Keratinocyte (primary cell): ENCODE results near the gene ZNF648.

Source experiments
- EZH2 ChIP-seq: IDR thresholded peaks from one replicate; pipeline ENCODE4 v1.6.1; 2012; ENCODE audit warnings: inconsistent platforms, mild to moderate bottlenecking, low read length, moderate library complexity
- TF ChIP-seq, protein P1 (sequence below), 3 experiments: IDR thresholded peaks in 1 of 3; conservative IDR thresholded peaks in 1 of 3; optimal IDR thresholded peaks in 1 of 3; 2 replicates in 2 of 3; 3 replicates in 1 of 3; pipeline versions ENCODE3 to v1.5.1; 2011; ENCODE audit warnings: low read length in 3 of 3, mild to moderate bottlenecking in 3 of 3, moderate library complexity in 2 of 3, control low read depth in 1 of 3, inconsistent platforms in 1 of 3; ENCODE audit not compliant: insufficient read depth in 2 of 3; ENCODE audit errors: extremely low read depth in 1 of 3

DNA sequence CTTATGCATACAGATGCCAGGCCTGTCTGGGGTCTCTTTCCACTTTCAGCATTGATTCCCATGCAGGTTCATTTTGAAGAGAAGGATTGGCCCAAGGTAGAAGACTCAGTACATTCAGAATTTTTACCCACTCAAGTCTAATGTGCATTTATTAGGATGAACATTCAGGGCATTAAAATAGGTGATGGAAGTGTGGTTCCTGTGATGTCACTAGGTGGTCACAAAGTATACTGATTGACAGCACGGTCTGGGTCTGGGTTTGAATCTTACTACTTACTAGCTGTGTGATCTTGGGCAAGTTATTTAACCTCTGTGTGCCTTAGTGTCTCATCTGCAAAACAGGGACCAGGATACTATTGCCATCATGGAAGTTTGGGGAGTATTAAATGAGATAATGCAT, 711 bp upstream of the ZNF648 start:
- TF ChIP-seq, protein P1, sequence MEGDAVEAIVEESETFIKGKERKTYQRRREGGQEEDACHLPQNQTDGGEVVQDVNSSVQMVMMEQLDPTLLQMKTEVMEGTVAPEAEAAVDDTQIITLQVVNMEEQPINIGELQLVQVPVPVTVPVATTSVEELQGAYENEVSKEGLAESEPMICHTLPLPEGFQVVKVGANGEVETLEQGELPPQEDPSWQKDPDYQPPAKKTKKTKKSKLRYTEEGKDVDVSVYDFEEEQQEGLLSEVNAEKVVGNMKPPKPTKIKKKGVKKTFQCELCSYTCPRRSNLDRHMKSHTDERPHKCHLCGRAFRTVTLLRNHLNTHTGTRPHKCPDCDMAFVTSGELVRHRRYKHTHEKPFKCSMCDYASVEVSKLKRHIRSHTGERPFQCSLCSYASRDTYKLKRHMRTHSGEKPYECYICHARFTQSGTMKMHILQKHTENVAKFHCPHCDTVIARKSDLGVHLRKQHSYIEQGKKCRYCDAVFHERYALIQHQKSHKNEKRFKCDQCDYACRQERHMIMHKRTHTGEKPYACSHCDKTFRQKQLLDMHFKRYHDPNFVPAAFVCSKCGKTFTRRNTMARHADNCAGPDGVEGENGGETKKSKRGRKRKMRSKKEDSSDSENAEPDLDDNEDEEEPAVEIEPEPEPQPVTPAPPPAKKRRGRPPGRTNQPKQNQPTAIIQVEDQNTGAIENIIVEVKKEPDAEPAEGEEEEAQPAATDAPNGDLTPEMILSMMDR (optimal IDR thresholded peaks at IDR 0.05 in 1 of 3, IDR thresholded peaks at IDR 0.05 in 1 of 3, conservative IDR thresholded peaks at IDR 0.05 in 1 of 3; ENCODE audit: extremely low read depth in 1 of 3, insufficient read depth in 2 of 3, low read length in 3 of 3): no peak
- no peak for TF ChIP-seq EZH2
